Vagina (tissue), 2 donors: ENCODE data around the gene ABHD12B.

ENCODE experiments used
- POLR2A ChIP-seq, 2 donors: fragments of 450-650 bp; IDR thresholded peaks; one replicate each; pipeline ENCODE4 v1.6.1; 2017; ENCODE audit warnings: antibody characterized with exemption in 2 of 2, mild to moderate bottlenecking in 2 of 2, moderate library complexity in 2 of 2
- TF ChIP-seq, protein P1 (sequence below), 3 experiments: fragments of 450-650 bp in 2 of 3; fragments of 200-600 bp in 1 of 3; sonication (generic) in 1 of 3; IDR thresholded peaks; one replicate each; pipeline ENCODE4 v1.5.1; 2017 to 2019; ENCODE audit warnings: antibody characterized with exemption in 3 of 3, mild to moderate bottlenecking in 2 of 3, moderate library complexity in 2 of 3

- TF ChIP-seq, protein P1, sequence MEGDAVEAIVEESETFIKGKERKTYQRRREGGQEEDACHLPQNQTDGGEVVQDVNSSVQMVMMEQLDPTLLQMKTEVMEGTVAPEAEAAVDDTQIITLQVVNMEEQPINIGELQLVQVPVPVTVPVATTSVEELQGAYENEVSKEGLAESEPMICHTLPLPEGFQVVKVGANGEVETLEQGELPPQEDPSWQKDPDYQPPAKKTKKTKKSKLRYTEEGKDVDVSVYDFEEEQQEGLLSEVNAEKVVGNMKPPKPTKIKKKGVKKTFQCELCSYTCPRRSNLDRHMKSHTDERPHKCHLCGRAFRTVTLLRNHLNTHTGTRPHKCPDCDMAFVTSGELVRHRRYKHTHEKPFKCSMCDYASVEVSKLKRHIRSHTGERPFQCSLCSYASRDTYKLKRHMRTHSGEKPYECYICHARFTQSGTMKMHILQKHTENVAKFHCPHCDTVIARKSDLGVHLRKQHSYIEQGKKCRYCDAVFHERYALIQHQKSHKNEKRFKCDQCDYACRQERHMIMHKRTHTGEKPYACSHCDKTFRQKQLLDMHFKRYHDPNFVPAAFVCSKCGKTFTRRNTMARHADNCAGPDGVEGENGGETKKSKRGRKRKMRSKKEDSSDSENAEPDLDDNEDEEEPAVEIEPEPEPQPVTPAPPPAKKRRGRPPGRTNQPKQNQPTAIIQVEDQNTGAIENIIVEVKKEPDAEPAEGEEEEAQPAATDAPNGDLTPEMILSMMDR (IDR thresholded peaks at IDR 0.05): no peak
- no peak for TF ChIP-seq POLR2A (IDR thresholded peaks at IDR 0.05)
Observed at GRCh38 chr14:50924236-50924635, 52.4 kb downstream of the ABHD12B start.
